ENCODE measurements around the gene ATG3. TPM values are rescaled to one million over a fixed set of nuclear protein-coding genes. Genes with fewer than 3 reads are reported as not detected.
"Not testable (repeated sequence)": the region's sequence is repeated elsewhere in the genome, so short reads cannot be mapped to it uniquely, and the experiment has no call there.

Gene ATG3
- polyA plus RNA-seq, 1 experiment = 29.6 TPM

DNA sequence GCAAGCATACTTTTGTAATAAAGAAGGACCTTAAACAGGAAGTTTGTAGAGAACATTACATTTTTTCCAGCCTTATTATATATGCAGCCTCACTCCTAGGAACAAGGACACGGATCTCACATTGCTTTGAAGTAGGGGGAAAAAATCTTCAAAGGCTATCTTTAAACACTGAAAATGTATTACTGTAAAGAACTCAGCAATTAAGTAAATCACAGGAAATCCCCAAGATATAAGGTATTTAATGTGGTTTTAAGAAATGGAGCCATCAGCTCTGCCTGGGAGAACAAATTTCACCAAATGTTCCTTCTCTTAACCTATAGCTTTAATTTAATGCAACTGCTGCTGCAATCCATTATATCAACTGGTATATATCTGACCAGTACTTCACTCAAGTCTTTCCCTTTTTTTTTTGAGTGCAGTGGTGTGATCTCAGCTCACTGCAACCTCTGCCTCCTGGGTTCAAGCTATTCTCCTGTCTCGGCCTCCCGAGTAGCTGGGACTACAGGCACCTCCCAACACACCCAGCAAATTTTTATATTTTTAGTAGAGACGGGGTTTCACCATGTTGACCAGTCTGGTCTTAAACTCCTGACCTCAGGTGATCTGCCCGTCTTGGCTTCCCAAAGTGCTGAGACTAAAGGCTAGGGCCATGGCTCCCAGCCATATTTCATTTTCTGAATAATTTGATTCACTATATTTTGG lies 65.2 kb downstream of the ATG3 start:
- DNase-seq (ENCODE audit: low read depth) = no peak
- Histone ChIP-seq H3K27me3 (ENCODE audit: control insufficient read depth, insufficient read depth, low read length) (no peaks in the 10 kb centered on the region; the same call in 1 of the 2 replicates), H3K4me3 (ENCODE audit: low read depth, low read length) (no peak overlapping the region), H3K36me3 (ENCODE audit: control insufficient read depth, insufficient read depth, low read length) (no peaks in the 10 kb centered on the region)
- TF ChIP-seq, protein P1, sequence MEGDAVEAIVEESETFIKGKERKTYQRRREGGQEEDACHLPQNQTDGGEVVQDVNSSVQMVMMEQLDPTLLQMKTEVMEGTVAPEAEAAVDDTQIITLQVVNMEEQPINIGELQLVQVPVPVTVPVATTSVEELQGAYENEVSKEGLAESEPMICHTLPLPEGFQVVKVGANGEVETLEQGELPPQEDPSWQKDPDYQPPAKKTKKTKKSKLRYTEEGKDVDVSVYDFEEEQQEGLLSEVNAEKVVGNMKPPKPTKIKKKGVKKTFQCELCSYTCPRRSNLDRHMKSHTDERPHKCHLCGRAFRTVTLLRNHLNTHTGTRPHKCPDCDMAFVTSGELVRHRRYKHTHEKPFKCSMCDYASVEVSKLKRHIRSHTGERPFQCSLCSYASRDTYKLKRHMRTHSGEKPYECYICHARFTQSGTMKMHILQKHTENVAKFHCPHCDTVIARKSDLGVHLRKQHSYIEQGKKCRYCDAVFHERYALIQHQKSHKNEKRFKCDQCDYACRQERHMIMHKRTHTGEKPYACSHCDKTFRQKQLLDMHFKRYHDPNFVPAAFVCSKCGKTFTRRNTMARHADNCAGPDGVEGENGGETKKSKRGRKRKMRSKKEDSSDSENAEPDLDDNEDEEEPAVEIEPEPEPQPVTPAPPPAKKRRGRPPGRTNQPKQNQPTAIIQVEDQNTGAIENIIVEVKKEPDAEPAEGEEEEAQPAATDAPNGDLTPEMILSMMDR (IDR thresholded peaks at IDR 0.05; ENCODE audit: insufficient read depth, low read depth, low read length) = no peak
- CTCF ChIA-PET = no interaction called here
- POLR2A ChIA-PET = no interaction called here

DNA sequence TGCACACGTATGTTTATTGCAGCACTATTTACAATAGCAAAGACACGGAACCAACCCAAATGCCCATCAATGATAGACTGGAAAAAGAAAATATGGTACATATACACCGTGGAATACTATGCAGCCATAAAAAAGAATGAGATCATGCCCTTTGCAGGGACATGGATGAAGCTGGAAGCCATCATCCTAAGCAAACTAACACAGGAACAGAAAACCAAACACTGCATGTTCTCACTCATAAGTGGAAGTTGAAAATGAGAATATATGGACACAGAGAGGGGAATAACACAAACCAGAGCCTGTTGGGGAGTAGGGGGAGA lies 67.4 kb downstream of the ATG3 start:
- CTCF ChIA-PET = interaction anchor here (1.3 to 1.6 kb wide), 2 partner anchors 22 to 23 kb away, joined by 3 to 4 read pairs; no protein-coding TSS in a partner anchor
- H3K36me3 ChIP-seq (ENCODE audit: control insufficient read depth, insufficient read depth, low read length); H3K4me3 ChIP-seq (ENCODE audit: low read depth, low read length); H3K27me3 ChIP-seq (ENCODE audit: control insufficient read depth, insufficient read depth, low read length); DNase-seq (ENCODE audit: low read depth); POLR2A ChIA-PET: not testable (repeated sequence)

DNA sequence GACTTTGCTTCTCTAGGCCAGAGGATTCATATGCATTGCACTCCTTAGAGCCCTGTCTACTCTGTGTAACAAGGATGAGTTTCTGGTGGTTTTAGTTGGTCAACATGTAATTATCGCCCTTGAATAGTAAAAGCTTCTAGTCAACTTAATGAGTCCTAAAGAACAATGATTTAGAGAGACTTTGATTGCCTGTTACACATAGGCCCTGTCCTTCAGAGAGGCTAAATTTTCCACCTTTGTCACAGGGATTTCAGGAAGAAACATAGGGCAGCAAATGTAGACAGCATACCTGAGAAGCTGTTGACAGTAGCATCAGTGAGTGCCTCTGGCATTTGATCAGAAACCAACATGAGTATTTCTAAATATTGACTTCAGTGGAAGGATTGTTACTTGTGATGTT lies 69.6 kb downstream of the ATG3 start:
- DNase-seq (ENCODE audit: low read depth) = no peak
- ChIA-PET POLR2A (no interaction called here), CTCF (interaction anchor here (0.8 kb wide), 1 partner anchor 13 kb away, joined by 3 read pairs; no protein-coding TSS in a partner anchor)
- Histone ChIP-seq H3K27me3 (ENCODE audit: control insufficient read depth, insufficient read depth, low read length) (no peaks in the 10 kb centered on the region), H3K4me3 (ENCODE audit: low read depth, low read length) (no peak overlapping the region), H3K36me3 (ENCODE audit: control insufficient read depth, insufficient read depth, low read length) (no peaks in the 10 kb centered on the region)
- TF ChIP-seq, protein P1 (IDR thresholded peaks at IDR 0.05; ENCODE audit: insufficient read depth, low read depth, low read length) = no peak

DNA sequence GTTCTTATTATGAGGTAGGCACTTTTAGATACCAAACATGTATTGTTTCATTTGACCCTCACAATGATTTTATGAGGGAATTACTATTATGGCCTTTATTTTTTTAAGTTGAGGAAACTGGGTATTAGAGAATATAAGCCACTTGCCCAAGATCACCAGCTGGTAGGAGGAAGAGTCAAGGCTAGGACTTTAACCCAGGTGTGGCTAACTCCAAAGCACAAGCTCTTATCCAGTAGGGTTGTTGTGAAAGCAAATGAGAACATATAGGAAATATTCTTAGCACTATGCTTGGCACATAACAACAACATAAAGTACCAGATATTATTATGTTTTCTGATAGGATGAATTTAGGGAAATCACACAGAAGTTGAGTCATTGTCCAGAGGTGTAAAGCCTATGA lies 70.4 kb downstream of the ATG3 start:
- TF ChIP-seq, protein P1 (IDR thresholded peaks at IDR 0.05; ENCODE audit: insufficient read depth, low read depth, low read length) = no peak
- Histone ChIP-seq H3K4me3 (ENCODE audit: low read depth, low read length) (no peak overlapping the region), H3K27me3 (ENCODE audit: control insufficient read depth, insufficient read depth, low read length) (no peaks in the 10 kb centered on the region), H3K36me3 (ENCODE audit: control insufficient read depth, insufficient read depth, low read length) (no peaks in the 10 kb centered on the region)
- CTCF ChIA-PET = interaction anchor here (0.8 kb wide), 1 partner anchor 12 kb away, joined by 3 read pairs; no protein-coding TSS in a partner anchor
- DNase-seq (ENCODE audit: low read depth) = no peak
- POLR2A ChIA-PET = no interaction called here

DNA sequence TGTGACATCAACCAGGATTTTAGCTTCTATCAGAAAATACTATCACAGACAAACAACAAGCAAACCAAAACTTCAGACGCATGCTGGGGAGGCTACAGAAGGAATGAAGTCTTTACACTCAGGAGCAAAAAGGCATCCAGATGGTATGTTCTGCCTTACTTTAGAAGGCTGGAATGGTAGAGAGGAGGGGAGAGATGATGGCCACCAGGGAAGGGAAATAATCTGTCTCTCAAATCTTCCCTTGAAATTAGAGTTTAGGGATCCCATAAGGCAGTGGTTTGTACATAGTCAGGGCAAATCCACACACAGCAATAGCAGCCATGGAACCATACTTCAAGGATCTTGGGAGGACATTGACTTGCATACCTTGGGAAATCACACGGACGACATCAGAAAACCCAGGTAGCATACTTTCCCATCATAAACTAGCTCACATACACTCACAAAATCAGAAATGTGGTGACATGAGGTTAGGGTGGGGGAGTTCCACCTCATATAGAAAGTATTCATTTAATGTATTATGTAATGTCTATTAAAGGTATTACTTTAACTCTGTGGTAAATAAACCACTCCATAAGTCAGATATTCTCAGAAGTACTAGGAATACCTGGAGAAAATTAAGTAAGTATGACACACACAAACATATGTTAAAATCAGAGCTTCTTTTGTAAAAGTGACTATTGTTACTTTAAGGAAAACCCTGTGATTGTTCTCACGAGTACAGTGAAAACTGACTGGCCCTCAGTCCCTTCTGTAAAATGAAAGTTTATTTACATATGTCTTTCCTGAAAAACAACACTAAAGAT lies 71.9 kb downstream of the ATG3 start:
- ChIA-PET CTCF (interaction anchor here (0.7 to 0.9 kb wide), 2 partner anchors 105 to 378 kb away, joined by 3 read pairs; no protein-coding TSS in a partner anchor), POLR2A (no interaction called here)
- Histone ChIP-seq H3K4me3 (ENCODE audit: low read depth, low read length) (no peak overlapping the region), H3K36me3 (ENCODE audit: control insufficient read depth, insufficient read depth, low read length) (no peaks in the 10 kb centered on the region), H3K27me3 (ENCODE audit: control insufficient read depth, insufficient read depth, low read length) (no peaks in the 10 kb centered on the region)
- DNase-seq (ENCODE audit: low read depth) = no peak
- TF ChIP-seq, protein P1 (IDR thresholded peaks at IDR 0.05; ENCODE audit: insufficient read depth, low read depth, low read length) = no peak

Measured in BJ (cell line).